ENCODE results near the gene C10orf62.
"Not testable (repeated sequence)": the region's sequence is repeated elsewhere in the genome, so short reads cannot be mapped to it uniquely, and the experiment has no call there.

C10orf62 gene

GRCh38 chr10:97589479-97589878 lies at the start of gene C10orf62:
Gene C10orf62 (plus strand): TSS chr10:97589721. CDS start chr10:97589898, 177 bp downstream.
- no peak for DNase-seq

- no peak for DNase-seq
These were observed 48.6 kb upstream of the C10orf62 start for GRCh38 chr10:97540669-97541500.

GRCh38 chr10:97542169-97543024 lies 47.1 kb upstream of the C10orf62 start:
- DNase-seq = peak; percentile 71

GRCh38 chr10:97543025-97543546 lies 46.4 kb upstream of the C10orf62 start:
- DNase-seq = peak; percentile 86

- no peak for DNase-seq
These were observed 42.9 kb upstream of the C10orf62 start for GRCh38 chr10:97546456-97547270.

GRCh38 chr10:97547271-97547600 lies 42.3 kb upstream of the C10orf62 start:
- no peak for DNase-seq

GRCh38 chr10:97547962-97548361 lies 41.6 kb upstream of the C10orf62 start:
- DNase-seq = no peak

GRCh38 chr10:97548828-97549455 lies 40.6 kb upstream of the C10orf62 start:
- no peak for DNase-seq

- no peak for DNase-seq
These were observed 39.8 kb upstream of the C10orf62 start for GRCh38 chr10:97549587-97550322.

- DNase-seq = no peak
These were observed 39.0 kb upstream of the C10orf62 start for GRCh38 chr10:97550336-97551149.

GRCh38 chr10:97551271-97551670 lies 38.2 kb upstream of the C10orf62 start:
- no peak for DNase-seq

- DNase-seq = peak; percentile 76
These were observed 35.9 kb upstream of the C10orf62 start for GRCh38 chr10:97553575-97554031.

GRCh38 chr10:97554336-97554735 lies 35.2 kb upstream of the C10orf62 start:
- not testable (repeated sequence) for DNase-seq

- DNase-seq = not testable (repeated sequence)
These were observed 34.0 kb upstream of the C10orf62 start for GRCh38 chr10:97555541-97555940.

- DNase-seq = peak; percentile 26
These were observed 28.7 kb upstream of the C10orf62 start for GRCh38 chr10:97560731-97561381.

GRCh38 chr10:97561386-97562077 lies 28.0 kb upstream of the C10orf62 start:
- not testable (repeated sequence) for DNase-seq

GRCh38 chr10:97562329-97562728 lies 27.2 kb upstream of the C10orf62 start:
- DNase-seq = not testable (repeated sequence)

- DNase-seq = no peak
These were observed 26.2 kb upstream of the C10orf62 start for GRCh38 chr10:97563337-97563736.

GRCh38 chr10:97564776-97565175 lies 24.7 kb upstream of the C10orf62 start:
- DNase-seq = no peak
